ENCODE data around the gene CXorf58.
A peak's percentile ranks its signal among the peaks of the same experiment; 100 is the strongest.

Gene CXorf58

DNA sequence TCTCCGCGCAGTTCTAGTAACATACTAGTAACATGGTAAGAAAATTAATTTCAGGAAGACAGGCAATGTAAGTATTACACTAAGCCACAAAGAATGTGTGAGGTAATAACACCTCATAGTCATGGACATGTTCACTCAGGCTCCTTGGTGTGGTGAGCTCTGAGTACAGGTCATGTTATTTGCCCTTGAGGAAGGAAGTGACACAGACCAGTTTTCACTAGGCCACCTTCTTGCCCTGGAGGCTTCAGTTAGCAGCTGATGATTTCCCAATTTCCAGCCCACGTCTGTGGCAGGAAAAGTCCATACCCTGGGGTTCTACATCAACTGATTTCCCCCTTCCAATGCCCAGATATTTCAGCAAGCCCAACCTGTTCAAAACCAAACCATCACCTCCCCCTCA, 6.7 kb upstream of the CXorf58 start:
- peak overlapping the region; percentile 24; the same call in 1 of the 2 replicates for H2AFZ ChIP-seq (ENCODE audit: low read length)
- H3K4me1 ChIP-seq (ENCODE audit: insufficient read depth, low read length, poor library complexity, severe bottlenecking), result peaks cover 13% of the 10 kb centered on the region
- H3K27me3 ChIP-seq (ENCODE audit: insufficient read depth, low read length, poor library complexity, severe bottlenecking), result no peaks in the 10 kb centered on the region
- no peaks in the 10 kb centered on the region for H3F3A ChIP-seq (ENCODE audit: low read depth)
- H4K20me1 ChIP-seq (ENCODE audit: insufficient read depth, low read length, poor library complexity, severe bottlenecking), result no peaks in the 10 kb centered on the region
- H3K9ac ChIP-seq (ENCODE audit: low read depth, low read length, poor library complexity, severe bottlenecking), result peak overlapping the region; percentile 61
- TF ChIP-seq, protein P1, sequence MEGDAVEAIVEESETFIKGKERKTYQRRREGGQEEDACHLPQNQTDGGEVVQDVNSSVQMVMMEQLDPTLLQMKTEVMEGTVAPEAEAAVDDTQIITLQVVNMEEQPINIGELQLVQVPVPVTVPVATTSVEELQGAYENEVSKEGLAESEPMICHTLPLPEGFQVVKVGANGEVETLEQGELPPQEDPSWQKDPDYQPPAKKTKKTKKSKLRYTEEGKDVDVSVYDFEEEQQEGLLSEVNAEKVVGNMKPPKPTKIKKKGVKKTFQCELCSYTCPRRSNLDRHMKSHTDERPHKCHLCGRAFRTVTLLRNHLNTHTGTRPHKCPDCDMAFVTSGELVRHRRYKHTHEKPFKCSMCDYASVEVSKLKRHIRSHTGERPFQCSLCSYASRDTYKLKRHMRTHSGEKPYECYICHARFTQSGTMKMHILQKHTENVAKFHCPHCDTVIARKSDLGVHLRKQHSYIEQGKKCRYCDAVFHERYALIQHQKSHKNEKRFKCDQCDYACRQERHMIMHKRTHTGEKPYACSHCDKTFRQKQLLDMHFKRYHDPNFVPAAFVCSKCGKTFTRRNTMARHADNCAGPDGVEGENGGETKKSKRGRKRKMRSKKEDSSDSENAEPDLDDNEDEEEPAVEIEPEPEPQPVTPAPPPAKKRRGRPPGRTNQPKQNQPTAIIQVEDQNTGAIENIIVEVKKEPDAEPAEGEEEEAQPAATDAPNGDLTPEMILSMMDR (conservative IDR thresholded peaks at IDR 0.05; ENCODE audit: low read length), result no peak
- no peak for TF ChIP-seq EZH2phosphoT487 (IDR thresholded peaks at IDR 0.05; ENCODE audit: borderline replicate concordance)
- peak overlapping the region; percentile 50 for H3K4me2 ChIP-seq (ENCODE audit: low read depth, low read length, poor library complexity, severe bottlenecking)
- H3K79me2 ChIP-seq (ENCODE audit: insufficient read depth, low read length), result no peaks in the 10 kb centered on the region
- H3K4me3 ChIP-seq (ENCODE audit: low read length, poor library complexity, severe bottlenecking), result no peak overlapping the region
- H3K9me3 ChIP-seq (ENCODE audit: insufficient read depth, low read depth, low read length), result no peaks in the 10 kb centered on the region
- H3K9me2 ChIP-seq (replicated peaks; ENCODE audit: low read depth, low read length), result no peaks in the 10 kb centered on the region
- no peaks in the 10 kb centered on the region for H3K36me3 ChIP-seq (ENCODE audit: insufficient read depth, low read length)

DNA sequence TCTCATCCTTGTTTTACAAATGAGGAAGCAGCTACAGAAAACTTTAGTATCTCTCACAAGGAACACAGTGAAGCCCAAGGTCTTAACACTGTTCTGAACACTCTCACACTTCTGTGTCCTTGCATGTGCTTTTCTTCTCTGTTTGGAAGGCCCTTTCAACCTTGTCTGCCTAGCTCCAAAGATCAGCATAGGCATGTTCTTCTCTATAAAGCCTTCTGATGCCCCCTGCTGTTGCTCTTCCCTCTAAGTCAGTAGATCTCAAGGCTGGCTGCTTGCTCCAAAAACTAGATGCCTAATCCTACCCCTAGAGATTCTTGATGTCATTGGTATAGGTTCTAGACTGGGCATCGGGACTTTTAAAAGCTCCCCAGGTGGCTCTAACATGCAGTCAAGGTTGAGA, 6.0 kb upstream of the CXorf58 start:
- H3K9ac ChIP-seq (ENCODE audit: low read depth, low read length, poor library complexity, severe bottlenecking), result peak overlapping the region; percentile 61
- peak overlapping the region; percentile 35 for H3K4me3 ChIP-seq (ENCODE audit: low read length, poor library complexity, severe bottlenecking)
- H3K27me3 ChIP-seq (ENCODE audit: insufficient read depth, low read length, poor library complexity, severe bottlenecking), result no peaks in the 10 kb centered on the region

DNA sequence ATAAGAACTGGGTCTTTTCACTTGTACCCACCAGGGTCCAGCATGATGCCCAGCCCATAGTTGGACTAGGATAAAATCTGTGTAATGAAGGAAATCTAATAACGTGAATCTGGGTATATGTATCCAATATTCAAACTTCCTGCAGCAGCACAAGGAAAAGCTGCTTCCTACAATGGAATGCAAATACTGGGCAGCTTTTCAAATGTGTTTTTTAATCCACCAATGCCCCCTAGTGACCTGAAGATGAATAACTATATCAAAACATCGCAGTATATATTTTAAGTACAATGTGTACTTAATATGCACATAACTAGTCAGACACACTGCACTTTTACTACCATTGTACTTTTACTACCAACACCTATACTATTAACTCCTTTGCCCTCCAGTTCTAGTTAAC, 5.4 kb upstream of the CXorf58 start:
- TF ChIP-seq, protein P1 (conservative IDR thresholded peaks at IDR 0.05; ENCODE audit: low read length), result peak; percentile 61
- TF ChIP-seq EZH2phosphoT487 (IDR thresholded peaks at IDR 0.05; ENCODE audit: borderline replicate concordance), result no peak
- Histone ChIP-seq H3K4me3 (ENCODE audit: low read length, poor library complexity, severe bottlenecking) (peak overlapping the region; percentile 35), H3K36me3 (ENCODE audit: insufficient read depth, low read length) (no peaks in the 10 kb centered on the region), H3F3A (ENCODE audit: low read depth) (no peaks in the 10 kb centered on the region), H2AFZ (ENCODE audit: low read length) (no peak overlapping the region), H3K9me3 (ENCODE audit: insufficient read depth, low read depth, low read length) (no peaks in the 10 kb centered on the region), H3K9ac (ENCODE audit: low read depth, low read length, poor library complexity, severe bottlenecking) (peak overlapping the region; percentile 61), H4K20me1 (ENCODE audit: insufficient read depth, low read length, poor library complexity, severe bottlenecking) (no peaks in the 10 kb centered on the region), H3K27me3 (ENCODE audit: insufficient read depth, low read length, poor library complexity, severe bottlenecking) (no peaks in the 10 kb centered on the region), H3K4me1 (ENCODE audit: insufficient read depth, low read length, poor library complexity, severe bottlenecking) (peaks cover 19% of the 10 kb centered on the region), H3K79me2 (ENCODE audit: insufficient read depth, low read length) (peaks cover 5% of the 10 kb centered on the region), H3K4me2 (ENCODE audit: low read depth, low read length, poor library complexity, severe bottlenecking) (peak overlapping the region; percentile 50), H3K9me2 (replicated peaks; ENCODE audit: low read depth, low read length) (no peaks in the 10 kb centered on the region)

More for the DNA sequence above, 6.0 kb upstream of the CXorf58 start:
- Histone ChIP-seq H3K79me2 (ENCODE audit: insufficient read depth, low read length) (peaks cover 5% of the 10 kb centered on the region), H3K4me1 (ENCODE audit: insufficient read depth, low read length, poor library complexity, severe bottlenecking) (peaks cover 16% of the 10 kb centered on the region), H3K4me2 (ENCODE audit: low read depth, low read length, poor library complexity, severe bottlenecking) (peak overlapping the region; percentile 50), H3K9me2 (replicated peaks; ENCODE audit: low read depth, low read length) (no peaks in the 10 kb centered on the region), H3F3A (ENCODE audit: low read depth) (no peaks in the 10 kb centered on the region), H3K36me3 (ENCODE audit: insufficient read depth, low read length) (no peaks in the 10 kb centered on the region), H3K9me3 (ENCODE audit: insufficient read depth, low read depth, low read length) (no peaks in the 10 kb centered on the region), H4K20me1 (ENCODE audit: insufficient read depth, low read length, poor library complexity, severe bottlenecking) (no peaks in the 10 kb centered on the region), H2AFZ (ENCODE audit: low read length) (peak overlapping the region; percentile 24; the same call in 1 of the 2 replicates)
- no peak for TF ChIP-seq EZH2phosphoT487 (IDR thresholded peaks at IDR 0.05; ENCODE audit: borderline replicate concordance)
- TF ChIP-seq, protein P1 (conservative IDR thresholded peaks at IDR 0.05; ENCODE audit: low read length), result peak; percentile 57
